ENCODE results near the gene IL18BP. TPM values are rescaled to one million over a fixed set of nuclear protein-coding genes. Genes with fewer than 3 reads are reported as not detected.

IL18BP gene
- total and polyA plus RNA-seq, 9 of the 15 experiments (the other 6 are each of a cell fraction or from before 2014, with no cell fraction given) = 0.34 to 9.4 (median 3.2) TPM

DNA sequence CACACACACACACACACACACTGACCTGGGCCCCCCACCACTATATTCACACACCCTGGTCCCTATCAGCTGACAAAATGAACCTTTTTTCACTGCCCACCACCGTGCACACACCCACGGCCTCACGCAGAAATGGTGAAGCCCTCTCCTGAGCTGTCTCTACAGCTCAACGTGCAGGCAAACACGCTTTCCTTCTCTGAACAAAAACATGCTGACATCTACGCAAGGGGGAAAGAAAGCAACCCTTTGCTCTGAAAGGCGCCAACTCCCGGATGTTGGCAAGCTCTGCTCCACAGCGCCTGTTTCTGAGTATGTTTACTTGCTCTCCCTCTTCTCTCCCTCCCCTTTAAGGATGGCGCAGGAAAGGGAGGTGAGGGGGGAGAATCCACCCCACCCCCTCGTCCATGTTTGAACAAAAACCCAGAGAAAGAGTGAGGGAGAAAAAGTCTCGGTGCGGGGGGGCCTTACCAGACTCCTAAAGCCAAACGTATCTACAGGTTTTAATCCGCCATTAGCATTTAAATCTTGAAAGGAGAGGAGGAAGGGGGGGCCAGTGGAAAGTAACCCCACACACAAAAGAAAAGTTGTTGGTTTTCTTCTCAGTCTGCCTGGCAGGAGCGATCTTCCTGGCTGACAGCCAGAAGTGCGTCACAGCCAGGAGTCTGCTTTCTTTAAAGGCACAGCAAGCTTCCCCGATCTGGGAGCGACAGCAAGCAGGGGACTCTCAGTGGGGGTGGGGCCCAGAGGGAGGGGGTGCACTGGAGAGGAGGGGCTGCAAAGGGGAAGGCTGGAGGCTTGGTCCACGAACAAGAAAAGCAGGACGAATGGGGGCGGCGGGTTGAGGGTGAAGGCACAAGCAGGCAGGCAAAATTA is 42.0 kb downstream of the IL18BP start (continued):
- TF ChIP-seq, protein P1, sequence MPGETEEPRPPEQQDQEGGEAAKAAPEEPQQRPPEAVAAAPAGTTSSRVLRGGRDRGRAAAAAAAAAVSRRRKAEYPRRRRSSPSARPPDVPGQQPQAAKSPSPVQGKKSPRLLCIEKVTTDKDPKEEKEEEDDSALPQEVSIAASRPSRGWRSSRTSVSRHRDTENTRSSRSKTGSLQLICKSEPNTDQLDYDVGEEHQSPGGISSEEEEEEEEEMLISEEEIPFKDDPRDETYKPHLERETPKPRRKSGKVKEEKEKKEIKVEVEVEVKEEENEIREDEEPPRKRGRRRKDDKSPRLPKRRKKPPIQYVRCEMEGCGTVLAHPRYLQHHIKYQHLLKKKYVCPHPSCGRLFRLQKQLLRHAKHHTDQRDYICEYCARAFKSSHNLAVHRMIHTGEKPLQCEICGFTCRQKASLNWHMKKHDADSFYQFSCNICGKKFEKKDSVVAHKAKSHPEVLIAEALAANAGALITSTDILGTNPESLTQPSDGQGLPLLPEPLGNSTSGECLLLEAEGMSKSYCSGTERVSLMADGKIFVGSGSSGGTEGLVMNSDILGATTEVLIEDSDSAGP (CRISPR knock-in tag; IDR thresholded peaks at IDR 0.05) = peak; percentile 91
- TF ChIP-seq TAF1 (IDR thresholded peaks at IDR 0.05; ENCODE audit: control insufficient read depth, extremely low read depth, insufficient read depth, low read length, severe bottlenecking) (no peak), CLOCK (CRISPR knock-in tag; IDR thresholded peaks at IDR 0.05; ENCODE audit: borderline replicate concordance) (no peak), ZNF584 (CRISPR knock-in tag; IDR thresholded peaks at IDR 0.05; ENCODE audit: low read depth) (no peak), NFIC (IDR thresholded peaks at IDR 0.05) (peak; percentile 98), HNRNPL (IDR thresholded peaks at IDR 0.05; ENCODE audit: low read depth, low read length) (no peak), POLR2H (tag; IDR thresholded peaks at IDR 0.05; ENCODE audit: low read depth) (no peak), MYNN (IDR thresholded peaks at IDR 0.05) (0 out of 2 replicates have a peak, but pooled peaks have one; percentile 12), MYNN (CRISPR knock-in tag; IDR thresholded peaks at IDR 0.05) (no peak), SMARCC2 (IDR thresholded peaks at IDR 0.05; ENCODE audit: low read depth) (no peak), ZNF449 (CRISPR knock-in tag; IDR thresholded peaks at IDR 0.05) (no peak), ZFP30 (CRISPR knock-in tag; IDR thresholded peaks at IDR 0.05; ENCODE audit: borderline replicate concordance) (no peak), ZNF561 (CRISPR knock-in tag; conservative IDR thresholded peaks at IDR 0.05) (no peak), VEZF1 (CRISPR knock-in tag; IDR thresholded peaks at IDR 0.05) (peak; percentile 99)
- TF ChIP-seq, protein P2, sequence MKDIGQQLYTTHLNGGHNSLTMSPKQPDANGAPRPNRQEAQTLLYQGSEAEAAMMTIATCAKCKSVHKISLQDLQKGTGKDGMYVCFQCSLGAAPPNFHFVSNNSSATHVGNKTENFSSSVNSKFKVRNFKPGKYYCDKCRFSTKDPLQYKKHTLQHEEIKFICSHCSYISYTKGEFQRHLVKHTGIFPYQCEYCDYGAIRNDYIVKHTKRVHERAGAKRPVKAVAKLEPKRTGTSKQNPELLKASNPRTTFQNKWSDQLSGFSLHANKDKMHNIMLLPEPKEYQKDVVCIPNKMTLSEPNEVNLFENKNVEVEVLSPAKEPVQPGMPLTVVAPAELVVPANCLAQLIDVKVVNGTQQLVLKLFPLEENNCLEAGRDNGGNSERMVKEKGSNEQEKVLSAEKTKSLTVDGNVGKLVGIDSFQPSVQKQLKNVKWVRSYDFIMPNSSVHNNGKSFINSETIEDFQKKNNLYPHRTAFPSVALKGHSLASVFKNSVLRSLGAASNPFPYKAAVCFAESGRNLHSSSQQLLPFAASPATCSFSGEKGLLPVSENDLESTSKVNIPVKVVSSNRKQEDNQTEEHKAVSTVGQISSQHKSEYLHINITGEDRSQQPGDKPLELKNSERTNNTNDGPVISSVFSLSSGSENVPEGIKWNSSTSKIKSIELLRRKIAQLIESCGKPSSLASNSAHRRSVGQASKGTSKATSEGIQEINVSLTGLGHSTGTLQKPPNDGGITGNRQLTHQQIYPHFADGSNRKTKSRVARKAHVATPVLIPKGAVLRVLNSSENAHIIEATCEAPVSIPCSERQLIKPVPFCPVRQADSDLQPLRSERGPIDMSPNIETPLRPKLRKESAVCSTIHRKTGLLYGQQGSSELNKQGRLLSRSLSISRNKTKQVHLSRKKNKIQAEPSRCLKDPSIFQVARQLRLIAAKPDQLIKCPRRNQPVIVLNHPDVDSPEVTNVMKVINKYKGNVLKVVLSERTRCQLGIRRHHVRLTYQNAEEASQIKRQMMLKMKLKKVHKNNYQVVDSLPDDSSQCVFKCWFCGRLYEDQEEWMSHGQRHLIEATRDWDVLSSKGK (CRISPR knock-in tag; IDR thresholded peaks at IDR 0.05) = no peak
